H9 (cell line): ENCODE measurements around the gene CIPC. TPM values are rescaled to one million over a fixed set of nuclear protein-coding genes. Genes with fewer than 3 reads are reported as not detected.

Source experiments
- DNase-seq: peaks from one replicate; pipeline ENCODE4 v3.0.0-alpha.2; 2017
- H2AFZ ChIP-seq: one replicate; pipeline ENCODE4 v1.6.1; 2013; ENCODE audit warnings: mild to moderate bottlenecking, low read length, control low read depth, moderate library complexity
- H2AK5ac ChIP-seq: 2 replicates; pipeline ENCODE4 v1.6.1; 2013; ENCODE audit warnings: low read length, control low read depth, mixed read lengths; ENCODE audit not compliant: insufficient read length
- H2BK120ac ChIP-seq: one replicate; pipeline ENCODE4 v1.6.1; 2013; ENCODE audit warnings: low read depth, mild to moderate bottlenecking, low read length, control low read depth, inconsistent platforms; ENCODE audit not compliant: poor library complexity, severe bottlenecking
- H2BK12ac ChIP-seq: 2 replicates; pipeline ENCODE4 v1.6.1; 2013; ENCODE audit warnings: low read length, control low read depth, mixed read lengths, low read depth; ENCODE audit not compliant: insufficient read length
- H2BK15ac ChIP-seq: 2 replicates; pipeline ENCODE4 v1.6.1; 2013; ENCODE audit warnings: low read depth, low read length, control low read depth
- H2BK20ac ChIP-seq: one replicate; pipeline ENCODE4 v1.6.1; 2013; ENCODE audit warnings: low read depth, mild to moderate bottlenecking, low read length, control low read depth, inconsistent platforms; ENCODE audit not compliant: poor library complexity, severe bottlenecking
- H2BK5ac ChIP-seq: 2 replicates; pipeline ENCODE4 v1.6.1; 2013; ENCODE audit warnings: low read length, control low read depth, mixed read lengths; ENCODE audit not compliant: insufficient read length
- H3K14ac ChIP-seq: 2 replicates; pipeline ENCODE4 v1.6.1; 2013; ENCODE audit warnings: low read length, control low read depth; ENCODE audit not compliant: insufficient read depth
- H3K18ac ChIP-seq: 2 replicates; pipeline ENCODE4 v1.6.1; 2013; ENCODE audit warnings: low read depth, mild to moderate bottlenecking, mixed read lengths, low read length, control low read depth; ENCODE audit not compliant: insufficient read length
- H3K23ac ChIP-seq: 2 replicates; pipeline ENCODE4 v1.6.1; 2013; ENCODE audit warnings: low read length, control low read depth, mixed read lengths, low read depth; ENCODE audit not compliant: insufficient read length
- H3K23me2 ChIP-seq: 2 replicates; pipeline ENCODE4 v1.6.1; 2013; ENCODE audit warnings: low read depth, mild to moderate bottlenecking, mixed read lengths, low read length, control low read depth; ENCODE audit not compliant: insufficient read length, poor library complexity, severe bottlenecking
- H3K27ac ChIP-seq: 2 replicates; pipeline ENCODE4 v1.5.1; 2013; ENCODE audit warnings: low read length, control low read depth, mixed read lengths, low read depth; ENCODE audit not compliant: insufficient read length
- H3K27me3 ChIP-seq: 2 replicates; pipeline ENCODE4 v1.6.1; 2013; ENCODE audit warnings: low read length, control low read depth, inconsistent platforms; ENCODE audit not compliant: insufficient read depth
- H3K4ac ChIP-seq: 2 replicates; pipeline ENCODE4 v1.6.1; 2013; ENCODE audit warnings: low read depth, mild to moderate bottlenecking, control low read depth, inconsistent platforms, low read length, moderate library complexity
- H3K4me1 ChIP-seq: 2 replicates; pipeline ENCODE4 v1.6.1; 2013; ENCODE audit warnings: low read length, control low read depth, inconsistent platforms; ENCODE audit not compliant: insufficient read depth
- H3K4me2 ChIP-seq: 2 replicates; pipeline ENCODE4 v1.6.1; 2013; ENCODE audit warnings: low read length, control low read depth, mixed read lengths; ENCODE audit not compliant: insufficient read length, insufficient read depth
- H3K56ac ChIP-seq: 2 replicates; pipeline ENCODE4 v1.6.1; 2013; ENCODE audit warnings: low read depth, mild to moderate bottlenecking, mixed read lengths, low read length, control low read depth; ENCODE audit not compliant: insufficient read length
- H3K79me1 ChIP-seq: 2 replicates; pipeline ENCODE4 v1.6.1; 2013; ENCODE audit warnings: low read depth, mild to moderate bottlenecking, moderate library complexity, low read length, control low read depth, inconsistent platforms; ENCODE audit not compliant: insufficient read depth, poor library complexity, severe bottlenecking
- H3K79me2 ChIP-seq: 2 replicates; pipeline ENCODE4 v1.6.1; 2013; ENCODE audit warnings: low read length, control low read depth, inconsistent platforms; ENCODE audit not compliant: insufficient read depth
- H3K9ac ChIP-seq: 2 replicates; pipeline ENCODE4 v1.6.1; 2013; ENCODE audit warnings: low read length, control low read depth, mixed read lengths; ENCODE audit not compliant: insufficient read length; ENCODE audit errors: extremely low read depth
- H3K9me3 ChIP-seq: one replicate; pipeline ENCODE4 v1.6.1; 2013; ENCODE audit warnings: low read depth, low read length, inconsistent platforms; ENCODE audit not compliant: control insufficient read depth
- H3T11ph ChIP-seq: one replicate; pipeline ENCODE4 v1.6.1; 2013; ENCODE audit warnings: mild to moderate bottlenecking, low read length, control low read depth, inconsistent platforms
- H4K20me1 ChIP-seq: one replicate; pipeline ENCODE4 v1.6.1; 2013; ENCODE audit not compliant: control insufficient read depth, insufficient read length, insufficient read depth
- H4K5ac ChIP-seq: 2 replicates; pipeline ENCODE4 v1.6.1; 2013; ENCODE audit warnings: low read depth, mild to moderate bottlenecking, mixed read lengths, low read length, control low read depth; ENCODE audit not compliant: insufficient read length
- H4K8ac ChIP-seq: replicated peaks from 2 replicates; pipeline ENCODE4 v1.6.1; 2013; ENCODE audit warnings: low read length, control low read depth, mixed read lengths, low read depth; ENCODE audit not compliant: insufficient read length
- H4K91ac ChIP-seq: 2 replicates; pipeline ENCODE4 v1.6.1; 2013; ENCODE audit warnings: low read depth, mild to moderate bottlenecking, moderate library complexity, mixed read lengths, low read length, control low read depth; ENCODE audit not compliant: insufficient read length
- H3K27ac Mint-ChIP-seq, 3 experiments: 2 replicates in 2 of 3; 3 replicates in 1 of 3; pipeline ENCODE4 v1.8.0; 2020 to 2021; ENCODE audit warnings: mixed read lengths in 3 of 3, mild to moderate bottlenecking in 1 of 3, moderate library complexity in 1 of 3
- H3K27me3 Mint-ChIP-seq: 2 replicates; pipeline ENCODE4 v1.8.0; 2021; ENCODE audit warnings: low read depth, mild to moderate bottlenecking, moderate library complexity, mixed read lengths
- H3K36me3 Mint-ChIP-seq, 3 experiments: 2 replicates in 2 of 3; 3 replicates in 1 of 3; pipeline ENCODE4 v1.8.0; 2020 to 2021; ENCODE audit warnings: low read depth in 3 of 3, mixed read lengths in 3 of 3; ENCODE audit not compliant: insufficient read depth in 1 of 3
- H3K4me1 Mint-ChIP-seq, 2 experiments: 2 replicates each; pipeline ENCODE4 v1.8.0; 2020; ENCODE audit warnings: mixed read lengths in 2 of 2
- H3K4me3 Mint-ChIP-seq, 2 experiments: 2 replicates in 1 of 2; 3 replicates in 1 of 2; pipeline ENCODE4 v1.8.0; 2020 to 2021; ENCODE audit warnings: mild to moderate bottlenecking in 2 of 2, mixed read lengths in 2 of 2, moderate library complexity in 1 of 2
- H3K9me3 Mint-ChIP-seq, 2 experiments: 2 replicates in 1 of 2; 3 replicates in 1 of 2; pipeline ENCODE4 v1.8.0; 2020; ENCODE audit warnings: mild to moderate bottlenecking in 2 of 2, mixed read lengths in 2 of 2, moderate library complexity in 1 of 2
- WGBS: extraction: QIAGEN DNeasy Blood & Tissue Kit; methylation state at CpG from one replicate; pipeline ENCODE4 v1.1.7; 2013; ENCODE audit warnings: missing lambda C conversion rate, low lambda C conversion rate, mixed read lengths; ENCODE audit not compliant: insufficient read length; ENCODE audit errors: extremely low coverage; 5-methylcytosine and 5-hydroxymethylcytosine counted together
- total RNA-seq: library from RNA; stranded (reverse); gene quantifications from 2 replicates; pipeline ENCODE4 v1.2.1, GENCODE V29; 2021
- TF ChIP-seq, protein P1 (sequence below): fragments of 200-600 bp; sonication (generic); conservative IDR thresholded peaks from 3 replicates; pipeline ENCODE4 v1.8.0; 2021; ENCODE audit warnings: antibody characterized with exemption, mild to moderate bottlenecking

Gene CIPC
- total RNA-seq, 1 experiment from 2014 or later = 23.4 TPM

DNA sequence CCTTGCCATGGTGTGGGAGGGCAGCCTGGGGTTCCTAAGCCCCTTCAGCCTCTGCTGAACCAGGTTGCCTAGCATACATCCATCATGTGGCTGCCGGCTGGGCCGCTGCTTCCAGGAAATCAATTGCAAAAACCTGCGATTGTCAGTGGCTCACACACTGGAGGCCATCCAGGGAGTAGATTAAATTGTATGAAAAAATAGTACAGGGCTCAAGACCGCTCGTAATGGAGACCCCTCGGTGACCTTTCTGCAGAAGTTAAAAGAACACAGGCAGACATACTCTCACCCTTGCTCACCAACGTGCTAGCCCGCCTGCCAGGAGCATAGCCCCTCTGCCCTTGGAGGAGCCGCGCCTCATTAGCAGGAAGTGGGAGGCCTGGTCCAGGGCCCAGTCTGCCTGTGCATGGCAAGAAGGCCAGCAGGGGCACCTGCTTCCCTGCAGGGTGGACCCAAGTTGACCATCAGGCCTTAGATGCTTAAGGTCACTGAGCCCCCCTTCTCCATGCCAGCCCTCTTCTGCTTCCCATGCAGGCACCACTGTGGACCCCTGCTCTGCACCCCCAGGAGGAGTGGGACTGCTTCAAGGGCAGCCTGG lies 31.4 kb upstream of the CIPC start:
- H2BK15ac ChIP-seq = no peak overlapping the region
- Mint-ChIP-seq H3K27me3 (peaks cover 1% of the 10 kb centered on the region; the same call in 1 of the 2 replicates), H3K9me3 (no peaks in the 10 kb centered on the region), H3K4me3 (no peak overlapping the region), H3K4me1 (peaks cover 17 to 24% of the 10 kb centered on the region in 2 experiments), H3K27ac (no peak overlapping the region), H3K36me3 (no peaks in the 10 kb centered on the region)
- H3K9me3 ChIP-seq = no peaks in the 10 kb centered on the region
- no peak for DNase-seq
- H3K4me2 ChIP-seq = no peak overlapping the region
- H2AK5ac ChIP-seq = no peak overlapping the region
- H3K4ac ChIP-seq = no peak overlapping the region
- H4K91ac ChIP-seq = no peak overlapping the region
- H3K27me3 ChIP-seq = no peaks in the 10 kb centered on the region
- no peak overlapping the region for H2AFZ ChIP-seq
- H3T11ph ChIP-seq = no peak overlapping the region
- H3K79me2 ChIP-seq = no peaks in the 10 kb centered on the region
- no peak overlapping the region for H2BK12ac ChIP-seq
- no peak overlapping the region for H4K5ac ChIP-seq
- H4K20me1 ChIP-seq = no peaks in the 10 kb centered on the region
- H3K14ac ChIP-seq = no peak overlapping the region
- no peak overlapping the region for H3K18ac ChIP-seq
- no peak overlapping the region for H3K27ac ChIP-seq
- H3K79me1 ChIP-seq = no peaks in the 10 kb centered on the region
- H3K23ac ChIP-seq = no peak overlapping the region
- no peaks in the 10 kb centered on the region for H3K23me2 ChIP-seq
- H2BK5ac ChIP-seq = no peak overlapping the region
- H4K8ac ChIP-seq = no peak overlapping the region
- H3K4me1 ChIP-seq = peaks cover 5% of the 10 kb centered on the region; the same call in 1 of the 2 replicates
- no CpG with 5 or more reads among the region's 10 CpGs for WGBS
- H2BK120ac ChIP-seq = no peak overlapping the region
- no peak overlapping the region for H3K56ac ChIP-seq
- H3K9ac ChIP-seq = no peak overlapping the region
- TF ChIP-seq, protein P1, sequence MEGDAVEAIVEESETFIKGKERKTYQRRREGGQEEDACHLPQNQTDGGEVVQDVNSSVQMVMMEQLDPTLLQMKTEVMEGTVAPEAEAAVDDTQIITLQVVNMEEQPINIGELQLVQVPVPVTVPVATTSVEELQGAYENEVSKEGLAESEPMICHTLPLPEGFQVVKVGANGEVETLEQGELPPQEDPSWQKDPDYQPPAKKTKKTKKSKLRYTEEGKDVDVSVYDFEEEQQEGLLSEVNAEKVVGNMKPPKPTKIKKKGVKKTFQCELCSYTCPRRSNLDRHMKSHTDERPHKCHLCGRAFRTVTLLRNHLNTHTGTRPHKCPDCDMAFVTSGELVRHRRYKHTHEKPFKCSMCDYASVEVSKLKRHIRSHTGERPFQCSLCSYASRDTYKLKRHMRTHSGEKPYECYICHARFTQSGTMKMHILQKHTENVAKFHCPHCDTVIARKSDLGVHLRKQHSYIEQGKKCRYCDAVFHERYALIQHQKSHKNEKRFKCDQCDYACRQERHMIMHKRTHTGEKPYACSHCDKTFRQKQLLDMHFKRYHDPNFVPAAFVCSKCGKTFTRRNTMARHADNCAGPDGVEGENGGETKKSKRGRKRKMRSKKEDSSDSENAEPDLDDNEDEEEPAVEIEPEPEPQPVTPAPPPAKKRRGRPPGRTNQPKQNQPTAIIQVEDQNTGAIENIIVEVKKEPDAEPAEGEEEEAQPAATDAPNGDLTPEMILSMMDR = no peak
- H2BK20ac ChIP-seq = no peak overlapping the region
